CD8-positive, alpha-beta memory T cell (primary cell): ENCODE results near the gene IFT25. TPM values are rescaled to one million over a fixed set of nuclear protein-coding genes. Genes with fewer than 3 reads are reported as not detected.
A peak's percentile ranks its signal among the peaks of the same experiment; 100 is the strongest.

Source experiments
- CTCF ChIA-PET: fragments of 350-600 bp; sonication (Branson Sonifier 250); formaldehyde crosslinking; loops from one replicate; lab custom pipeline; 2021; ENCODE audit warnings: antibody characterized with exemption; lab: Charles Lee
- POLR2A ChIA-PET: fragments of 350-600 bp; sonication (Branson Sonifier 250); formaldehyde crosslinking; loops from one replicate; lab custom pipeline; 2021; ENCODE audit warnings: antibody characterized with exemption; lab: Charles Lee
- DNase-seq, 5 donors: peaks; one replicate each; pipeline versions ENCODE4 v3.0.0 to v3.0.0-alpha.2; 2020 to 2022; ENCODE audit warnings: mixed read lengths in 1 of 5
- H3K27ac ChIP-seq: one replicate; pipeline ENCODE4 v1.7.0; 2013; ENCODE audit warnings: low read depth, mild to moderate bottlenecking, low read length, moderate library complexity
- H3K27me3 ChIP-seq: 2 replicates; pipeline ENCODE4 v1.7.0; 2013; ENCODE audit warnings: low read length, mild to moderate bottlenecking; ENCODE audit not compliant: insufficient read depth, poor library complexity, severe bottlenecking
- H3K36me3 ChIP-seq: 2 replicates; pipeline ENCODE4 v1.7.0; 2013; ENCODE audit warnings: mild to moderate bottlenecking, low read length, moderate library complexity; ENCODE audit not compliant: insufficient read depth
- H3K4me1 ChIP-seq: 2 replicates; pipeline ENCODE4 v1.7.0; 2013; ENCODE audit warnings: mild to moderate bottlenecking, low read length, moderate library complexity; ENCODE audit not compliant: insufficient read depth
- H3K4me3 ChIP-seq: 2 replicates; pipeline ENCODE4 v1.7.0; 2013; ENCODE audit warnings: mild to moderate bottlenecking, low read length
- H3K9me3 ChIP-seq: 2 replicates; pipeline ENCODE4 v1.7.0; 2013; ENCODE audit warnings: mild to moderate bottlenecking, low read length
- H3K27ac Mint-ChIP-seq, 8 donors: one replicate each; pipeline ENCODE4 v1.8.0; 2020 to 2021; ENCODE audit warnings: mixed read lengths in 8 of 8, mild to moderate bottlenecking in 6 of 8, inconsistent platforms in 3 of 8, moderate library complexity in 3 of 8
- H3K27me3 Mint-ChIP-seq, 2 donors: one replicate each; pipeline ENCODE4 v1.8.0; 2020 to 2021; ENCODE audit warnings: mixed read lengths in 2 of 2, mild to moderate bottlenecking in 1 of 2, moderate library complexity in 1 of 2
- H3K36me3 Mint-ChIP-seq, 3 donors: one replicate each; pipeline ENCODE4 v1.8.0; 2020 to 2021; ENCODE audit warnings: mixed read lengths in 3 of 3, inconsistent platforms in 1 of 3, mild to moderate bottlenecking in 1 of 3
- H3K4me1 Mint-ChIP-seq, 3 donors: one replicate each; pipeline ENCODE4 v1.8.0; 2020 to 2021; ENCODE audit warnings: mixed read lengths in 3 of 3, inconsistent platforms in 1 of 3, mild to moderate bottlenecking in 1 of 3
- H3K4me3 Mint-ChIP-seq, 7 donors: one replicate each; pipeline ENCODE4 v1.8.0; 2020 to 2021; ENCODE audit warnings: mixed read lengths in 7 of 7, mild to moderate bottlenecking in 6 of 7, moderate library complexity in 4 of 7, inconsistent platforms in 2 of 7
- H3K9me3 Mint-ChIP-seq, 5 donors: one replicate each; pipeline ENCODE4 v1.8.0; 2020 to 2022; ENCODE audit warnings: mixed read lengths in 5 of 5, mild to moderate bottlenecking in 3 of 5, moderate library complexity in 2 of 5, inconsistent platforms in 1 of 5
- polyA plus RNA-seq: library from polyadenylated mRNA; unstranded; fragments of 300-500 nt; fragmentation: Illumina TruSeq; gene quantifications from one replicate; pipeline ENCODE4 v1.2.3, GENCODE V29; 2021
- total RNA-seq, 2 experiments: library from RNA; stranded (reverse); gene quantifications; one replicate each; pipeline ENCODE4 v1.2.3, GENCODE V29; 2021

The IFT25 gene
- total and polyA plus RNA-seq, 3 experiments from 2014 or later, result 57.2 to 59.9 (median 57.8) TPM

DNA sequence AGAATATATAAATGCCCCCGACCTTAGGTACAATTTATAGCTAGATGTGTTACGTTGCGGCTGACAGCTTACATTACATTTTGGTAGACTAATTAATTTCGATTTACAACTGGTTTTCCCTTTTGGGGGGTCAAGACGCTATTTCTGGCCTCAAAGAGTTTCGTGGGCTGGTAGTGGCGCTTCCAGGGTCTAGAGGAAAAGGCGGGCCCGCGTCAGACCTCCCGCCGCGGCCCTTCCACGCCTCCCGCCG is 391 bp downstream of the IFT25 start:
- H3K27ac Mint-ChIP-seq, result peak overlapping the region; percentile 94 to 99 (median 96)

DNA sequence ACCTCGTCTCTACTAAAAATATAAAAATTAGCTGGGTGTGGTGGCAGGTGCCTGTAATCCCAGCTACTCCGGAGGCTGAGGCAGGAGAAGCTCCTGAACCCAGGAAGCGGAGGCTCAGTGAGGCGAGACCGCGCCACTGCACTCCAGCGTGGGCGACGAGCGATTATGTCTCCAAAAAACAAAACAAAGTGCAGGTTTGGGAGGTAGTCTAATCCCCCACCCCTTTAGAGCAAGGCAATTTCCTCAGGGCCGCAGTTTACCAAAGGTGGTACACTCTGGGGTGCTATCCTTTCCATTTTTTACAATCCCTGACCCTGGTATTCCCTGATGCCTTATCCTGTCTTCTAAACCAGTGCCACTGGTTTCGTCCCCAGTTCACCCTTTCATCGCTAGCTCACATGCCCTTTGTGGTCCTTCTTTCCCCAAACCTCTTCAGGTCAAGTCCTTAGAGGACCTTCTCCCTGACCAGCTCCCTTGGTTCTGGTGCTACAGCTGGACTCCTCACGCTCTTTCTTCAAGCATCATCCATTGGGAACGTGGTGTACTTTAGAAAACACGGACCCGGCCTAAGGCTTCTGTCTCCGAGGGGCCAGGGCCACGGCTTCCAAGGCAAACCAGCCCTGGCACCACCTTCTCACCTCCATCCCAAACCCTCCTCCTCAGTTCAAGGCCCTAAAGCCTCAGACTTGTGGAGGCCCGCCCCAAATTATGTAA is 873 bp downstream of the IFT25 start:
- Mint-ChIP-seq H3K9me3 (no peaks in the 10 kb centered on the region), H3K4me3 (peak overlapping the region; percentile 96 to 99 (median 97)), H3K27ac (peak overlapping the region; percentile 94 to 99 (median 96)), H3K27me3 (no peaks in the 10 kb centered on the region), H3K36me3 (peaks cover 0 to 9% (median 2%) of the 10 kb centered on the region in 3 donors), H3K4me1 (peaks cover 44 to 68% (median 57%) of the 10 kb centered on the region in 3 donors)
- H3K27me3 ChIP-seq, result no peaks in the 10 kb centered on the region
- peak overlapping the region; percentile 71 for H3K4me3 ChIP-seq
- ChIA-PET POLR2A (interaction anchor here (1.0 to 2.3 kb wide), 3 partner anchors 8 to 108 kb away, joined by 3 to 24 read pairs (median 8); partner anchors contain the start of genes TCEANC2, TMEM59 and YIPF1), CTCF (interaction anchor here (0.8 to 3.2 kb wide), 10 partner anchors 10 to 107 kb away, joined by 3 to 16 read pairs (median 4); partner anchors contain the start of genes NDC1 and YIPF1)
- peaks cover 38% of the 10 kb centered on the region for H3K4me1 ChIP-seq
- no peak for DNase-seq
- no peaks in the 10 kb centered on the region for H3K9me3 ChIP-seq
- H3K36me3 ChIP-seq, result no peaks in the 10 kb centered on the region
- H3K27ac ChIP-seq, result peak overlapping the region; percentile 83

More for the DNA sequence above, 391 bp downstream of the IFT25 start:
- Histone ChIP-seq H3K4me3 (peak overlapping the region; percentile 71), H3K27me3 (no peaks in the 10 kb centered on the region), H3K4me1 (peaks cover 38% of the 10 kb centered on the region), H3K27ac (peak overlapping the region; percentile 83), H3K36me3 (no peaks in the 10 kb centered on the region), H3K9me3 (no peaks in the 10 kb centered on the region)
- peak overlapping the region; percentile 96 to 99 (median 97) for H3K4me3 Mint-ChIP-seq
- CTCF ChIA-PET, result interaction anchor here (0.8 to 3.2 kb wide), 9 partner anchors 11 to 865 kb away, joined by 3 to 16 read pairs (median 4); partner anchors contain the start of genes NDC1 and YIPF1
- peaks cover 40 to 66% (median 52%) of the 10 kb centered on the region in 3 donors for H3K4me1 Mint-ChIP-seq
- H3K27me3 Mint-ChIP-seq, result no peaks in the 10 kb centered on the region
- peaks cover 0 to 8% (median 4%) of the 10 kb centered on the region in 3 donors for H3K36me3 Mint-ChIP-seq
- POLR2A ChIA-PET, result interaction anchor here (0.8 to 2.3 kb wide), 7 partner anchors 9 to 1219 kb away, joined by 3 to 24 read pairs (median 5); partner anchors contain the start of genes NDC1, TCEANC2, TMEM59 and YIPF1
- H3K9me3 Mint-ChIP-seq, result no peaks in the 10 kb centered on the region
- no peak for DNase-seq

DNA sequence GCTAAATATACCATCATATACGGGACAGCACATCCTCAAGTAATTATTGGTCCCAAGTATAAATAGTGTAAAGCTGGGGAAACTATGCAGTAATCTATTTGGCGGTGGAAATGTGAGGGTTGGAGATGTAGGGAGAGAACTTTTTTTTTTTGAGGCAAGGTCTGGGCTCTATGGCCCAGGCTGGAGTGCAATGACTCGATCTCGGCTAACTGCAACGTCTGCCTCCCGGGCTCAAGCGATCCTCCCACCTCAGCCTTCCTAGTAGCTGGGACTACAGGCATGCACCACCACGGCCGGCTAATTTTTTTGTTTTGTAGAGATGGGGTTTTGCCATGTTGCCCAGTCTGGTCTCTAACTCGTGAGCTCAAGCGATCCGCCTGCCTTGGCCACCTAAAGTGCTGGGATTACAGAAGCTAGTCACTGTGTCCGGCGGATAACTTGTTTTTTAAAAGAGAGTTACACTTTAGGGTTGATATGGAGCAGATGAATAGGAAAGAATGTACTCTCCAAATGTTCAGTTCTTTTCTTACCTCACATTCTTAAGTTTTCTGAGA is 1.9 kb downstream of the IFT25 start:
- no peaks in the 10 kb centered on the region for H3K36me3 ChIP-seq
- no peaks in the 10 kb centered on the region for H3K9me3 Mint-ChIP-seq
- H3K9me3 ChIP-seq, result no peaks in the 10 kb centered on the region
- no peaks in the 10 kb centered on the region for H3K27me3 ChIP-seq
- no peak for DNase-seq
- H3K27ac Mint-ChIP-seq, result peak overlapping the region in 7 of 8 donors; percentile 13 to 95 (median 57)
- peak overlapping the region; percentile 83 for H3K27ac ChIP-seq
- peaks cover 0 to 15% (median 3%) of the 10 kb centered on the region in 3 donors for H3K36me3 Mint-ChIP-seq
- H3K4me1 ChIP-seq, result peaks cover 38% of the 10 kb centered on the region
- ChIA-PET CTCF (interaction anchor here (1.2 to 3.2 kb wide), 3 partner anchors 16 to 83 kb away, joined by 4 to 13 read pairs (median 5); partner anchors contain the start of gene YIPF1), POLR2A (no interaction called here)
- no peaks in the 10 kb centered on the region for H3K27me3 Mint-ChIP-seq
- H3K4me3 Mint-ChIP-seq, result peak overlapping the region; percentile 96 to 99 (median 97)
- H3K4me3 ChIP-seq, result no peak overlapping the region
- H3K4me1 Mint-ChIP-seq, result peaks cover 45 to 73% (median 61%) of the 10 kb centered on the region in 3 donors

DNA sequence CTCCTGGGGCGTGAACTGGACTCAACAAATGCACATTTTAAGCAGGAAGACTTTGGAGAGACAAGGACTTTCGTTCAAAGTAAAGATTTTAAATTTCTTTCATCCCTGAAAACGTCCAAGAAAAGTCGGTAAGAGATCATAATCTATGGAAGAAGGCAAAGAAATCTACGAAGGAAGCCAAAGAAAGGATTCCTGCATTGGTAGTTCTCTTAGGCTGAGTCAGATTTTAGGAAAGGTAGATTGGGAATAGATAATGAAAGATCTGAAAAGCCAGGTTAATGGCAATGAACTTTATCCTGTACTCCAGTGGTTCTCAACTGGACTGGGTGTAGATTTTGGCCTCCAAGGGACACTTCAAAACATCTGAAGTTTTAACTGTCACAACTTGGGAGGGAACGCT is 2.4 kb downstream of the IFT25 start:
- CTCF ChIA-PET, result interaction anchor here (1.2 to 3.2 kb wide), 3 partner anchors 17 to 83 kb away, joined by 4 to 13 read pairs (median 5); partner anchors contain the start of gene YIPF1
- Histone ChIP-seq H3K4me3 (no peak overlapping the region), H3K4me1 (peaks cover 38% of the 10 kb centered on the region), H3K36me3 (no peaks in the 10 kb centered on the region), H3K27ac (no peak overlapping the region), H3K9me3 (no peaks in the 10 kb centered on the region), H3K27me3 (no peaks in the 10 kb centered on the region)
- peak overlapping the region in 4 of 8 donors; percentile 1 to 53 (median 22) for H3K27ac Mint-ChIP-seq
- H3K27me3 Mint-ChIP-seq, result no peaks in the 10 kb centered on the region
- DNase-seq, result no peak
- H3K9me3 Mint-ChIP-seq, result no peaks in the 10 kb centered on the region
- POLR2A ChIA-PET, result interaction anchor here (1.6 kb wide), 1 partner anchor 54 kb away, joined by 4 read pairs; the partner anchor contains the start of gene YIPF1
- peak overlapping the region; percentile 14 to 99 (median 96) for H3K4me3 Mint-ChIP-seq
- H3K4me1 Mint-ChIP-seq, result peaks cover 47 to 73% (median 62%) of the 10 kb centered on the region in 3 donors
- peaks cover 4 to 20% (median 7%) of the 10 kb centered on the region in 3 donors for H3K36me3 Mint-ChIP-seq

DNA sequence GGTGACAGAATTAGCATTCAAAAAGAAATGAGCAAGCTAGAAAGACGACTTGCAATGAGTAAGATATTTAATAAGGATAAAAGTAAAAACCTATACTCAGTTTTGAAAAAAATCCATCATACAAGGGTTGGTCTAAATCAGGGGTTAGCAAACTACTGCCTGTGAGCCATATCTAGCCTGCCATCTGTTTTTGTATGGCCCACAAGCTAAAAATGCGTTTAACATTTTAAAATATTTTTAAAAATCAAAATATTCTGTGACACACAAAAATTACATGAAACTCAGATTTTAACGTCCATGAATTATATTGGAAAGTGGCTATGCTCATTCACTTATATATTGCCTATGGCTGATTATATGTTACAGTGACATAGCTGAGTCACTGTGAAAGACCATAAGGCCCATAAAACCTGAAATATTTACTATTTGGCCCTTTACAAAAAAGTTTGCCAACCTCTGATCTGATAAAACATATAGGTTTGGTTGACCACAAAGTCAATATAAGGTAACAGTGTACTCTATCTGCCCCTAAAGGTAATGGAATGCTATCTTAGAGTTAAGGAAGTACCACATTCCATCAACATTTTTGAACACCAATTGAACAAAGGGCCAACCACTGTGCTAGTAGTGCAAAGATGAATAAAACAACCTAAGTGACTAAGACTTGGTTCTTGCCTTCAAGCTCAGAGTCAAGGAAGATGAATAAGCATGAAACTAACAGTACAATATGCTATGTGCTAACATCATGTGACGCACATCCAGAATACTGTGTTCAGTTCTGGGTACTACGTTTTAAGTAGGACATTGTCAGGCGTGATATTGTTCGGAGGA is 3.2 kb downstream of the IFT25 start:
- CTCF ChIA-PET, result interaction anchor here (1.3 kb wide), 1 partner anchor 17 kb away, joined by 3 read pairs; no protein-coding TSS in a partner anchor
- peaks cover 5 to 27% (median 11%) of the 10 kb centered on the region in 3 donors for H3K36me3 Mint-ChIP-seq
- peaks cover 6% of the 10 kb centered on the region for H3K36me3 ChIP-seq
- no peaks in the 10 kb centered on the region for H3K27me3 Mint-ChIP-seq
- POLR2A ChIA-PET, result interaction anchor here (1.6 kb wide), 1 partner anchor 53 kb away, joined by 4 read pairs; the partner anchor contains the start of gene YIPF1
- H3K4me3 ChIP-seq, result no peak overlapping the region
- peaks cover 48 to 70% (median 63%) of the 10 kb centered on the region in 3 donors for H3K4me1 Mint-ChIP-seq
- H3K4me3 Mint-ChIP-seq, result peak overlapping the region in 5 of 7 donors; percentile 3 to 99 (median 96)
- no peak for DNase-seq
- H3K27ac ChIP-seq, result no peak overlapping the region
- no peaks in the 10 kb centered on the region for H3K27me3 ChIP-seq
- peaks cover 36% of the 10 kb centered on the region for H3K4me1 ChIP-seq
- H3K9me3 Mint-ChIP-seq, result no peaks in the 10 kb centered on the region
- peak overlapping the region in 3 of 8 donors; percentile 5 to 53 (median 17) for H3K27ac Mint-ChIP-seq
- H3K9me3 ChIP-seq, result no peaks in the 10 kb centered on the region

DNA sequence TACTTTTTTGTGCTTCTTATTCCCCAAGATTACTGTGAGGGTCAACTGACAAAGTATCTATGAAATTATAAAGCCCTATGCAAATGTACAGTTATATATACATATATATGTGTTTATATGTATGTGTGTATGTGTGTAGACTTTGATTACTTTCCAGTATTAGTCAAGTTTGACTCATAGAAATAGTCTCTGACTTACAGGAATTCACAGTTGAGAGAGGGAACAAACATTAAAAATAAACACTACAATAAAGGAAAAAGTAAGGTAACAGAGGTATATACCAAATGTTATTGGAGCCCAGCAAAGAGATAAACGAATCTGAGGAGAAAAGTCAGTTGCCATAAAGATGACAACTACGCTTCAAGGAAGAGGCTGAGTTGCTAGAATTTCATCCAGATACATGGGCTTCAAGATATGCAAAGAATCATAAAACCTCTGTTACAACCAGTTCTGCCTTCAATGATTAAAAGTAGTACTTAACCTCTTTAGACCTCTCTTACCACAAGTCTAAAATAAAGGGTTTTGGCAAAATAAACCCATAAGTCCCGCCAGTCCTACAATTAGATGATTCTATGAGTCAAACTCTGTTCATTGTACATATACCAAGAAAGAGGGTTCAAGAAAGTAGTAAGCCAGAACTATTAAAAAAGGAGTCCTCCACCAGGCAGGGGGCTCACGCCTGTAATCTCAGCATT is 7.2 kb downstream of the IFT25 start:
- POLR2A ChIA-PET, result no interaction called here
- Histone ChIP-seq H3K9me3 (no peaks in the 10 kb centered on the region), H3K4me1 (peaks cover 11% of the 10 kb centered on the region), H3K4me3 (no peak overlapping the region), H3K36me3 (peaks cover 6% of the 10 kb centered on the region), H3K27ac (no peak overlapping the region), H3K27me3 (no peaks in the 10 kb centered on the region)
- H3K27ac Mint-ChIP-seq, result peak overlapping the region in 2 of 8 donors; percentile 30 to 58
- CTCF ChIA-PET, result interaction anchor here (1.0 kb wide), 1 partner anchor 22 kb away, joined by 5 read pairs; no protein-coding TSS in a partner anchor
- peaks cover 13 to 46% (median 15%) of the 10 kb centered on the region in 3 donors for H3K36me3 Mint-ChIP-seq
- DNase-seq, result no peak
- peaks cover 0 to 2% (median 0%) of the 10 kb centered on the region in 5 donors for H3K9me3 Mint-ChIP-seq
- H3K4me3 Mint-ChIP-seq, result peak overlapping the region in 1 of 7 donors; percentile 8
- peaks cover 30 to 48% (median 37%) of the 10 kb centered on the region in 3 donors for H3K4me1 Mint-ChIP-seq
- no peaks in the 10 kb centered on the region for H3K27me3 Mint-ChIP-seq

DNA sequence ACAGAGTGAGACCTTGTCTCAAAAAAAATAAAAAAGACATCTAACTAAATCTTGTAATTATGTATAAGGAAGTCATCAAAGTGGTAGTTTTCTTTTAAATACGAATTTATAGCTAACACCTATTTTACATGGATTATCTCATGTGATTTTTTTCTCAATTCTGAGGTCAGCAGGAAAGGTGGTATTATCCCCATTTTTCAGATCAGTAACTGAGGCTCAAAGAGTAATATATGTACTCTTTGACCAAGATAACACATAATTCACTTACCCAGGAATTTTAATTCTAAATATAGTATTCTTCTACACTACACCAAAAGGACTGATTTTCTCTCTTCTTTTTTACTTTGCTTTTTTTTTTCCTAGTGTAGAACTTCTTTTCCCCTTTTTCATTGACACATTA is 9.1 kb downstream of the IFT25 start:
- H3K4me1 ChIP-seq, result no peaks in the 10 kb centered on the region
- no peak overlapping the region for H3K4me3 ChIP-seq
- H3K27ac Mint-ChIP-seq, result no peak overlapping the region
- H3K27me3 ChIP-seq, result no peaks in the 10 kb centered on the region
- H3K27me3 Mint-ChIP-seq, result no peaks in the 10 kb centered on the region
- no peak overlapping the region for H3K4me3 Mint-ChIP-seq
- peaks cover 6% of the 10 kb centered on the region for H3K36me3 ChIP-seq
- H3K36me3 Mint-ChIP-seq, result peaks cover 15 to 55% (median 18%) of the 10 kb centered on the region in 3 donors
- CTCF ChIA-PET, result no interaction called here
- no peaks in the 10 kb centered on the region for H3K9me3 ChIP-seq
- no peak overlapping the region for H3K27ac ChIP-seq
- POLR2A ChIA-PET, result interaction anchor here (1.0 kb wide), 1 partner anchor 9 kb away, joined by 3 read pairs; the partner anchor contains the start of gene IFT25
- no peak for DNase-seq
- peaks cover 0 to 2% (median 0%) of the 10 kb centered on the region in 5 donors for H3K9me3 Mint-ChIP-seq
- H3K4me1 Mint-ChIP-seq, result peaks cover 19 to 31% (median 26%) of the 10 kb centered on the region in 3 donors
